Lung (tissue), 12 donors: ENCODE results near the gene DYNLL2. TPM values are rescaled to one million over a fixed set of nuclear protein-coding genes. Genes with fewer than 3 reads are reported as not detected.

Experiments used
- ATAC-seq: fragments of 200-7000 bp; cut with Tn5 transposase; one replicate; pipeline ENCODE4 v1.9.1; 2020; ENCODE audit warnings: moderate number of reproducible peaks; ENCODE audit not compliant: insufficient read depth, low FRiP score
- DNase-seq, 3 donors: peaks; one replicate each; pipeline ENCODE4 v3.0.0-alpha.2; 2013 to 2017
- H3K27ac ChIP-seq, 2 donors: one replicate each; pipeline ENCODE4 v1.5.1; 2013; ENCODE audit warnings: mild to moderate bottlenecking in 2 of 2, moderate library complexity in 2 of 2, control low read depth in 1 of 2, inconsistent platforms in 1 of 2, low read depth in 1 of 2, low read length in 1 of 2
- H3K27me3 ChIP-seq, 3 donors: one replicate each; pipeline ENCODE4 v1.5.1; 2013; ENCODE audit warnings: low read length in 2 of 3; ENCODE audit not compliant: control insufficient read depth in 3 of 3, insufficient read depth in 3 of 3
- H3K36me3 ChIP-seq, 4 donors: one replicate each; pipeline ENCODE4 v1.5.1; 2013; ENCODE audit warnings: low read length in 4 of 4, mild to moderate bottlenecking in 1 of 4, moderate library complexity in 1 of 4; ENCODE audit not compliant: control insufficient read depth in 4 of 4, insufficient read depth in 4 of 4
- H3K4me1 ChIP-seq, 5 donors: one replicate each; pipeline ENCODE4 v1.5.1; 2013; ENCODE audit warnings: low read length in 5 of 5, mild to moderate bottlenecking in 2 of 5, moderate library complexity in 1 of 5; ENCODE audit not compliant: control insufficient read depth in 5 of 5, insufficient read depth in 5 of 5
- H3K4me3 ChIP-seq: one replicate; pipeline ENCODE4 v1.5.1; 2013; ENCODE audit warnings: mild to moderate bottlenecking, control low read depth, moderate library complexity
- H3K9ac ChIP-seq, 2 donors: one replicate each; pipeline ENCODE4 v1.5.1; 2013; ENCODE audit warnings: low read length in 2 of 2, control low read depth in 1 of 2; ENCODE audit not compliant: insufficient read depth in 1 of 2
- H3K9me3 ChIP-seq, 4 donors: one replicate each; pipeline ENCODE4 v1.5.1; 2013; ENCODE audit warnings: low read length in 3 of 4, mild to moderate bottlenecking in 1 of 4, moderate library complexity in 1 of 4; ENCODE audit not compliant: control insufficient read depth in 4 of 4, insufficient read depth in 3 of 4
- CTCF ChIP-seq: IDR thresholded peaks from 2 replicates; pipeline ENCODE4 v1.5.1; 2012; ENCODE audit warnings: mild to moderate bottlenecking; ENCODE audit errors: control extremely low read depth, extremely low read depth
- WGBS, 2 donors: extraction: QIAGEN DNeasy Blood & Tissue Kit; methylation state at CpG; one replicate each; pipeline ENCODE4 v1.1.7; 2013; 5-methylcytosine and 5-hydroxymethylcytosine counted together
- polyA plus RNA-seq, 2 donors: library from polyadenylated mRNA; stranded (reverse); fragments of 200-250 nt; gene quantifications; one replicate each; pipeline ENCODE4 v1.2.1, GENCODE V29; 2013
- total RNA-seq, 2 donors: library from RNA; depleted of rRNA in 1 of 2; stranded (reverse); fragments of >200 nt in 1 of 2; gene quantifications; one replicate each; pipeline ENCODE4 v1.2.1, GENCODE V29; 2014 to 2021
- donor health status: control.
- donor health status: control.
- donor health status: Bipolar disorder and iron deficiency.
- donor health status: healthy.
- donor health status: DM: yes; HTN: yes; CAD: no.

The DYNLL2 gene
- total and polyA plus RNA-seq, 4 donors, result 21.8 to 36.5 (median 26.6) TPM

- Histone ChIP-seq H3K4me1 (peaks cover 0 to 29% (median 9%) of the 10 kb centered on the region in 5 donors), H3K27ac (no peak overlapping the region), H3K4me3 (no peak overlapping the region), H3K9ac (no peak overlapping the region), H3K27me3 (no peaks in the 10 kb centered on the region), H3K36me3 (no peaks in the 10 kb centered on the region), H3K9me3 (no peaks in the 10 kb centered on the region)
- 55 to 78% methylated on average over 5 of the region's 5 CpGs for WGBS, 2 donors
- no peak for TF ChIP-seq CTCF
- ATAC-seq, result no peak
- DNase-seq, result peak; percentile 24 to 51 (median 45)
Observed at GRCh38 chr17:58059141-58059540, 24.1 kb upstream of the DYNLL2 start.

- ATAC-seq, result no peak
- Histone ChIP-seq H3K36me3 (no peaks in the 10 kb centered on the region), H3K9ac (no peak overlapping the region), H3K27ac (peak overlapping the region in 1 of 2 donors; percentile 53), H3K9me3 (no peaks in the 10 kb centered on the region), H3K4me1 (peaks cover 0 to 29% (median 9%) of the 10 kb centered on the region in 5 donors), H3K4me3 (no peak overlapping the region), H3K27me3 (no peaks in the 10 kb centered on the region)
- no peak for TF ChIP-seq CTCF
- DNase-seq, result peak; percentile 94 to 98 (median 97)
- 50 to 73% methylated on average over 9 of the region's 9 CpGs for WGBS, 2 donors
Observed at GRCh38 chr17:58060596-58061191, 22.5 kb upstream of the DYNLL2 start.

- DNase-seq, result peak; percentile 34 to 37 (median 35)
- ATAC-seq, result no peak
- peak overlapping the region in 1 of 2 donors; percentile 20 for H3K27ac ChIP-seq
Observed at GRCh38 chr17:58061672-58062071, 21.5 kb upstream of the DYNLL2 start.

More at GRCh38 chr17:58061672-58062071, 21.5 kb upstream of the DYNLL2 start:
- 66 to 82% methylated on average over 5 of the region's 5 CpGs for WGBS, 2 donors
- Histone ChIP-seq H3K4me1 (peaks cover 0 to 29% (median 9%) of the 10 kb centered on the region in 5 donors), H3K27me3 (no peaks in the 10 kb centered on the region), H3K36me3 (no peaks in the 10 kb centered on the region), H3K9me3 (no peaks in the 10 kb centered on the region), H3K9ac (peak overlapping the region in 1 of 2 donors; percentile 17), H3K4me3 (no peak overlapping the region)
- no peak for TF ChIP-seq CTCF
